Upper lobe of right lung (tissue), 1 donor: ENCODE measurements around the gene EPHB6. TPM values are rescaled to one million over a fixed set of nuclear protein-coding genes. Genes with fewer than 3 reads are reported as not detected.

Experiments
- ATAC-seq: fragments of 200-7000 bp; cut with Tn5 transposase; one replicate; pipeline ENCODE4 v1.9.1; 2020; ENCODE audit warnings: mild to moderate bottlenecking, moderate library complexity
- DNase-seq: peaks from one replicate; pipeline ENCODE4 v3.0.0-alpha.2; 2020
- H3K27ac ChIP-seq: fragments of 200-600 bp; one replicate; pipeline ENCODE4 v1.8.0; 2022
- H3K27me3 ChIP-seq: fragments of 200-600 bp; one replicate; pipeline ENCODE4 v1.8.0; 2022; ENCODE audit warnings: mild to moderate bottlenecking
- H3K36me3 ChIP-seq: fragments of 200-600 bp; one replicate; pipeline ENCODE4 v1.8.0; 2022
- H3K4me1 ChIP-seq: fragments of 200-600 bp; one replicate; pipeline ENCODE4 v1.8.0; 2022
- H3K4me3 ChIP-seq: fragments of 200-600 bp; one replicate; pipeline ENCODE4 v1.8.0; 2022; ENCODE audit warnings: mild to moderate bottlenecking
- H3K9me3 ChIP-seq: fragments of 200-600 bp; one replicate; pipeline ENCODE4 v1.8.0; 2022
- intact Hi-C: fragments of 100-400 bp; cut with DNase I; formaldehyde crosslinking; loops from one replicate; pipeline ENCODE4 v1.11.0; 2022
- total RNA-seq: library from RNA; stranded (reverse); fragmentation: NEBNext Ultra II Directional; extraction: Animal tissue kit (Norgen Biotek cat#: 25700); gene quantifications from one replicate; pipeline ENCODE4 v1.2.1, GENCODE V29; 2021
- TF ChIP-seq, protein P1 (sequence below): fragments of 200-600 bp; IDR thresholded peaks from one replicate; pipeline ENCODE4 v1.8.0; 2022; ENCODE audit warnings: antibody characterized with exemption
- donor health status: DM: no; HTN: yes; CAD: no; lungs with severe emphysema.

The EPHB6 gene
- total RNA-seq, 1 donor from 2014 or later: 12.8 TPM

DNA sequence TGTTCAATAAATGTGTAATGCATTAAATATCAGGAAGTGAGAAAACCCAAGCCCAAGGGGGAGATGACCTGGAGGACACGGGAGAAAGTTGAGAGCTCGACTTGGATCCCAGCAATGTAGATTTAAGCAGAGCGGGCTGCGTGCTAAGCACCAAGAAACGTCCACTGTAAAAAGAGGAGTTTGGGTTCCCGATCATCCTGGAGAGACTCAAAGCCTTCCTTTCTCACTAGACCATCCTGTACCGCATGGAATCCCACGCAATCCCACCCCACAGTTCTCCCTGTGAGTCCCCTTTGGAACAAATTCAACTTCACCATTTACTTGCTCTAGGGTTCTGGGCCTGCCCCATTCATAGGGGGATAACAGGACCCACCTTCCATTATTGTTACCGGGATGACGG lies 28.3 kb downstream of the EPHB6 start:
- Histone ChIP-seq H3K27ac (no peak overlapping the region), H3K4me3 (no peak overlapping the region), H3K27me3 (peaks cover 4% of the 10 kb centered on the region), H3K9me3 (no peaks in the 10 kb centered on the region), H3K4me1 (no peaks in the 10 kb centered on the region), H3K36me3 (no peaks in the 10 kb centered on the region)
- DNase-seq (peak; percentile 9), ATAC-seq (no peak)
- TF ChIP-seq, protein P1, sequence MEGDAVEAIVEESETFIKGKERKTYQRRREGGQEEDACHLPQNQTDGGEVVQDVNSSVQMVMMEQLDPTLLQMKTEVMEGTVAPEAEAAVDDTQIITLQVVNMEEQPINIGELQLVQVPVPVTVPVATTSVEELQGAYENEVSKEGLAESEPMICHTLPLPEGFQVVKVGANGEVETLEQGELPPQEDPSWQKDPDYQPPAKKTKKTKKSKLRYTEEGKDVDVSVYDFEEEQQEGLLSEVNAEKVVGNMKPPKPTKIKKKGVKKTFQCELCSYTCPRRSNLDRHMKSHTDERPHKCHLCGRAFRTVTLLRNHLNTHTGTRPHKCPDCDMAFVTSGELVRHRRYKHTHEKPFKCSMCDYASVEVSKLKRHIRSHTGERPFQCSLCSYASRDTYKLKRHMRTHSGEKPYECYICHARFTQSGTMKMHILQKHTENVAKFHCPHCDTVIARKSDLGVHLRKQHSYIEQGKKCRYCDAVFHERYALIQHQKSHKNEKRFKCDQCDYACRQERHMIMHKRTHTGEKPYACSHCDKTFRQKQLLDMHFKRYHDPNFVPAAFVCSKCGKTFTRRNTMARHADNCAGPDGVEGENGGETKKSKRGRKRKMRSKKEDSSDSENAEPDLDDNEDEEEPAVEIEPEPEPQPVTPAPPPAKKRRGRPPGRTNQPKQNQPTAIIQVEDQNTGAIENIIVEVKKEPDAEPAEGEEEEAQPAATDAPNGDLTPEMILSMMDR: no peak
- intact Hi-C loops: no loop called here

DNA sequence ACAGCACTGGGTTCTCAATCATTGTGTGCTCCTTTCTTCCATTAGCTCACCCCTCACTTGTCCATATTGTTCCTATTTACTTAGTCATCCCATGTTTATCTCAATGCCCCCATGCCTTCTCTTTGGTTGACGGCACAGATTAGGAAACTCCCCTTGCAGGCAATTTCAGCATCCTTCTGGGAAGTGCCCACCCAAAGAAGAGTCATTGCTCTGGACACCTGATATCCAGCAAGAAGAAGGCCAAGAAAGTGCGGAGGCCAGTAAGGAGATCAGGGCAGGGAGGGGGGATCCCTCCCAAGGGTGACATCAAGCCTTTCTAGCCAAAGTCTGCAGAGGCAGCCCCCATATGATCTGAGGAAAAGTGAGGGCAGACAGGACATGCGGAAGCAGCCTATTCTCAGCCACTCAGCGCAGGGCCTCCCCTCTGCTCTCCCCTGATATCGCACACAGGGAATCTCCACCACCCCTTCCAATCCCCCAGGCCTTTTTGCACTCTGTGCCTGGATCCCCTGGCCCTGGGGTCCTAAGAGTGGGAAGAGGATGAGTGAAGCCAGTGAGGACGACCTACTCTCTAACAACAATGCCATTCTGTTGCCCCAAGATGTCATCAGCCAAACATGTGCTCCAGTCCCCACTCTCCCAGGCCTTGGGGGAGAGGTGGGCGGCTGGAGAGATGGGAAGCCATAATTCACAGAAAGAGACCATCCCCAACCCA lies 28.9 kb downstream of the EPHB6 start:
- H3K4me3 ChIP-seq: no peak overlapping the region
- DNase-seq: peak; percentile 36
- ATAC-seq: no peak

DNA sequence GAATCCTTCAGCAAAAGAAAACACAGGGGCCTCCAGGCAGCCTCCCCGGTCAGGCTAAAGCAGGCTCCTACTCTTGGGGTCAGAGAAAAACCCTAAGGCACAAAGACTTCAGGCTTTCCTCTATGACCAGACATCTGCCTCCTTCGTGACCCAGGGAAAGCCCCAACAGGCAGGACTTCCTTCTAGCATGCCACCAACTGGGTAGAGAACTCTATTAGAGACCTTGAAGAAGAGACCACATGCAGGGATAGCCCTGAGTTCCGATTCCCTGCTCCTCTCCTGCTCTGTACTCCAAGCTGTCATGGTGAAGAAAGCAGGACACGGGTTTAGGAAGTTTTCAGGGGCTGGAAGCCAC lies 29.4 kb downstream of the EPHB6 start:
- H3K4me3 ChIP-seq: no peak overlapping the region

More for the DNA sequence above, 28.9 kb downstream of the EPHB6 start:
- Histone ChIP-seq H3K9me3 (no peaks in the 10 kb centered on the region), H3K36me3 (no peaks in the 10 kb centered on the region), H3K27ac (no peak overlapping the region), H3K4me1 (no peaks in the 10 kb centered on the region), H3K27me3 (peaks cover 4% of the 10 kb centered on the region)
- TF ChIP-seq, protein P1: no peak
- intact Hi-C loops: no loop called here

DNA sequence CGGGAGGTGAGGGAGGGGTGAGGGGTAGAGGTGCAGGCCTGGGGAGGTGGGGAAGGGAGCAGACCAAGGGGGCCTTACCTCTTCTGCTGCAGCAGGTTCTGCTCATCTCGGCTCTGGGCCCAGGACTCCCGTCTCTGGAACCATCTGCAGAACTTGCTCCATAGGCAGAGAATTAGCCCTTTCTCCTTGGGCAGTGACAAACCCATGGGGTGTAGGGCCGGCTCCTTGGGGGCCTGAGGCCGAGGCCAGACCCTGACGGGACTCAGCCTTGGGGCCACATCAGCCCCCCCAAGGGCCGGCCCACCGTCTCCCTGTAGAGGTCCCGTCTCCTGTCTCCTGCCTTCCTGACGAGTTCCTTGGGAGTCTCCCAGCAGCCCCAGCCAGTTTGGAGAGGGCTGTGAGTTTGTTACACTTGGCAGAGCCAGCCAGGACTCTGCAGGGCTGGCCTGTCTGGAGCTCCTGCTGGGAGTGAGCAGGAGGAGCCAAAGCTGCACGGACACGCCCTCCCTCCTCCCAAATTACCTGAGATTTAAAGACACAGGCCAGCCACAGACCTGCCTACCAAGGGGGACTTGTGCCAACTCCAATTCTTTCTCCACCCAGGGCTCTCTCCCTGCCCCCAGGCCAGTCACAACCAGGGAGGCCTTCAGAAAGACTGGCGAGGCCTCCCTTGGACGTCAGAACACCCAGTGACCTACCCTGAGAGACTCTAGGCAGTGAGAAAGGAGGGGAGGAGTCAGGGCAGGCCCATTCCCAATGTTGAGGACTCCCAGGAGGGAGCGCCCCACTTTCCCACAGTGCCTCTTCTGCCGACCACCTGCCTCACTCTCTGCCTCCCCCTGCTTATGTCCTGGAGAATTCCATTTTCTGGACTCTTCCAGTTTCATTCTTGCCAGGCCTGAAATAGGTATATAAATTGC lies 30.7 kb downstream of the EPHB6 start, which contains the start of gene TRPV6:
Gene TRPV6 (minus strand): TSS at position 435 of the 920 bp plus-strand sequence.
- Histone ChIP-seq H3K27me3 (peaks cover 4% of the 10 kb centered on the region), H3K4me1 (no peaks in the 10 kb centered on the region), H3K27ac (no peak within 1 kb of the TSS), H3K4me3 (no peak within 1 kb of the TSS), H3K36me3 (no peaks in the 10 kb centered on the region), H3K9me3 (no peaks in the 10 kb centered on the region)
- DNase-seq (peak; percentile 82), ATAC-seq (peak; percentile 92)
- TF ChIP-seq, protein P1: no peak
- intact Hi-C loops: no loop called here

More for the DNA sequence above, 29.4 kb downstream of the EPHB6 start:
- intact Hi-C loops: no loop called here
- no peaks in the 10 kb centered on the region for H3K9me3 ChIP-seq
- ATAC-seq: no peak
- no peaks in the 10 kb centered on the region for H3K36me3 ChIP-seq
- H3K4me1 ChIP-seq: no peaks in the 10 kb centered on the region
- peaks cover 4% of the 10 kb centered on the region for H3K27me3 ChIP-seq
- TF ChIP-seq, protein P1: no peak
- no peak overlapping the region for H3K27ac ChIP-seq
- no peak for DNase-seq

DNA sequence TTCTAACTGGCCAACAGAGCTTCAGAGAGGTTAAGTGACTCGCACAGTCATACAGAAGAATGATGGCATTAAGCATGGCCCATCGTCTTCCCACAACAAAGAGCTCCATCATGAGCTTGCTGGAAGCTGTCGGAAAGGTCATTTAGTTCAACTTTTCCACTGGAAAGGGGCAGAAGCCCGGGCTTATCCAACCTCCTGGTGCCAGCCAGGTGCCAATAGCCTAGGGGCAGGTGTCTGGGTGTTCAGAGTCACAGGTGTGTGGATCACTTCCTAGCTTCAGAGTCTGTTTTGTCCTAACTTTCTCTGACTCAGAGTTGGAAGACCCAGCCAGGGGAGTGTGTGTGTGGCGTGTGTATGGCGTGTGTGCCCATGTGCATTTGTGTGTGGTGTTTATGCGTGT lies 32.0 kb downstream of the EPHB6 start:
- Histone ChIP-seq H3K9me3 (no peaks in the 10 kb centered on the region), H3K4me3 (no peak overlapping the region), H3K36me3 (no peaks in the 10 kb centered on the region), H3K27me3 (no peaks in the 10 kb centered on the region), H3K27ac (no peak overlapping the region), H3K4me1 (no peaks in the 10 kb centered on the region)
- TF ChIP-seq, protein P1: no peak
- ATAC-seq (no peak), DNase-seq (peak; percentile 15)
- intact Hi-C loops: no loop called here
